HepG2 (cell line): ENCODE measurements around the gene HBA1. TPM values are rescaled to one million over a fixed set of nuclear protein-coding genes. Genes with fewer than 3 reads are reported as not detected.

Experiments used
- BATF2 ChIP-seq: sonication (generic); formaldehyde crosslinking; IDR thresholded peaks from 2 replicates; pipeline ENCODE4 v1.8.0; 2022; ENCODE audit warnings: mild to moderate bottlenecking, missing genetic modification reagents, moderate library complexity
- DR1 ChIP-seq: sonication (generic); formaldehyde crosslinking; IDR thresholded peaks from 2 replicates; pipeline ENCODE4 v1.8.0; 2021; ENCODE audit warnings: mild to moderate bottlenecking, missing genetic modification reagents, inconsistent platforms
- FIP1L1 ChIP-seq: fragments of 200-400 bp; formaldehyde crosslinking; IDR thresholded peaks from 2 replicates; pipeline ENCODE4 v1.6.1; 2018; ENCODE audit warnings: low read depth, mild to moderate bottlenecking, low read length, moderate library complexity, borderline replicate concordance; ENCODE audit not compliant: insufficient read depth
- IKZF1 ChIP-seq: fragments of 450-650 bp; IDR thresholded peaks from 2 replicates; pipeline ENCODE4 v1.7.1; 2016
- KLF11 ChIP-seq: IDR thresholded peaks from 2 replicates; pipeline ENCODE4 v1.6.1; 2016; ENCODE audit warnings: missing compliant biosample characterization
- MLXIP ChIP-seq: sonication (generic); formaldehyde crosslinking; IDR thresholded peaks from 2 replicates; pipeline ENCODE4 v1.9.0; 2021; ENCODE audit warnings: missing genetic modification reagents, borderline replicate concordance
- NFRKB ChIP-seq: fragments of 450-650 bp; IDR thresholded peaks from 2 replicates; pipeline ENCODE4 v1.6.1; 2017
- PATZ1 ChIP-seq: sonication (generic); formaldehyde crosslinking; IDR thresholded peaks from 2 replicates; pipeline ENCODE4 v1.4.0; 2020; ENCODE audit warnings: missing genetic modification reagents
- RAD21 ChIP-seq: fragments of 450-650 bp; formaldehyde crosslinking; IDR thresholded peaks from 2 replicates; pipeline ENCODE4 v1.5.0; 2020; ENCODE audit warnings: mild to moderate bottlenecking
- SMYD3 ChIP-seq: sonication (generic); formaldehyde crosslinking; IDR thresholded peaks from 2 replicates; pipeline ENCODE4 v1.8.1; 2023; ENCODE audit warnings: mild to moderate bottlenecking, missing genetic modification reagents
- SOX6 ChIP-seq, 2 experiments: fragments of 450-650 bp in 1 of 2; sonication (generic) in 1 of 2; formaldehyde crosslinking in 1 of 2; IDR thresholded peaks; 2 replicates each; pipeline versions ENCODE4 v1.4.0 to v1.6.1; 2017 to 2020; ENCODE audit warnings: antibody characterized with exemption in 1 of 2, mild to moderate bottlenecking in 1 of 2, missing genetic modification reagents in 1 of 2
- SP2 ChIP-seq: sonication (generic); formaldehyde crosslinking; IDR thresholded peaks from 2 replicates; pipeline ENCODE4 v1.5.1; 2020; ENCODE audit warnings: mild to moderate bottlenecking, missing genetic modification reagents
- ZNF232 ChIP-seq: sonication (generic); formaldehyde crosslinking; IDR thresholded peaks from 2 replicates; pipeline ENCODE4 v1.4.0; 2020; ENCODE audit warnings: missing genetic modification reagents, borderline replicate concordance
- ZNF326 ChIP-seq: sonication (generic); formaldehyde crosslinking; IDR thresholded peaks from 2 replicates; pipeline ENCODE4 v1.4.0; 2020; ENCODE audit warnings: missing genetic modification reagents, borderline replicate concordance
- ZNF597 ChIP-seq: sonication (generic); formaldehyde crosslinking; IDR thresholded peaks from 2 replicates; pipeline ENCODE4 v1.5.0; 2020; ENCODE audit warnings: missing genetic modification reagents
- ZNF691 ChIP-seq: sonication (generic); formaldehyde crosslinking; IDR thresholded peaks from 2 replicates; pipeline ENCODE4 v1.4.0; 2020; ENCODE audit warnings: missing genetic modification reagents, low read depth, mild to moderate bottlenecking, borderline replicate concordance
- ZNF746 ChIP-seq: sonication (generic); formaldehyde crosslinking; IDR thresholded peaks from 2 replicates; pipeline ENCODE4 v1.8.0; 2022; ENCODE audit warnings: mild to moderate bottlenecking, missing genetic modification reagents
- ZNF776 ChIP-seq: sonication (generic); formaldehyde crosslinking; IDR thresholded peaks from 2 replicates; pipeline ENCODE4 v1.4.0; 2020; ENCODE audit warnings: mild to moderate bottlenecking, missing genetic modification reagents
- ZSCAN21 ChIP-seq: sonication (generic); formaldehyde crosslinking; IDR thresholded peaks from 2 replicates; pipeline ENCODE4 v1.8.0; 2022; ENCODE audit warnings: mild to moderate bottlenecking, missing genetic modification reagents, moderate library complexity, borderline replicate concordance
- polyA plus RNA-seq, 8 experiments: library from polyadenylated mRNA; depleted of rRNA in 3 of 8; stranded (reverse) in 7 of 8; unstranded in 1 of 8; fragments of >200 nt; fragmentation: Illumina TruSeq in 4 of 8; extraction: Trizol in 4 of 8; gene quantifications; 2 replicates each; pipeline versions ENCODE4 v1.2.1 to v1.2.3, GENCODE V29; 2011 to 2016; ENCODE audit warnings: low read depth in 4 of 8, missing spikeins in 1 of 8, mixed read lengths in 1 of 8; ENCODE audit not compliant: insufficient read depth in 1 of 8
- total RNA-seq, 5 experiments: library from RNA; depleted of rRNA; stranded (reverse); fragments of >200 nt; fragmentation: Illumina TruSeq; extraction: Trizol; gene quantifications; 2 replicates each; pipeline ENCODE4 v1.2.3, GENCODE V29; 2016; ENCODE audit warnings: low read depth in 1 of 5

Gene HBA1
- total and polyA plus RNA-seq, 2 of the 13 experiments (the other 11 are each of a cell fraction or from before 2014, with no cell fraction given): 0.59 TPM; not detected in 1

- peak; percentile 99 for TF ChIP-seq ZNF691 (CRISPR knock-in tag)
- peak; percentile 78; the same call in 1 of the 2 replicates for TF ChIP-seq KLF11 (CRISPR knock-in tag)
- peak; percentile 96 for TF ChIP-seq ZNF746
- TF ChIP-seq MLXIP (CRISPR knock-in tag): peak; percentile 92; the same call in 1 of the 2 replicates
- peak; percentile 100 for TF ChIP-seq BATF2 (CRISPR knock-in tag)
- no peak for TF ChIP-seq IKZF1
- peak; percentile 81 for TF ChIP-seq DR1
- no peak for TF ChIP-seq SOX6 (IDR thresholded peaks at IDR 0.05)
- peak; percentile 64 for TF ChIP-seq SOX6 (CRISPR knock-in tag; IDR thresholded peaks at IDR 0.05)
- TF ChIP-seq SMYD3 (CRISPR knock-in tag): peak; percentile 98
- TF ChIP-seq ZNF597 (CRISPR knock-in tag): no peak
- peak; percentile 100 for TF ChIP-seq ZNF776 (CRISPR knock-in tag)
- peak; percentile 99 for TF ChIP-seq ZSCAN21
- TF ChIP-seq RAD21: peak; percentile 95; the same call in 1 of the 2 replicates
- TF ChIP-seq SP2: 0 out of 2 replicates have a peak, but pooled peaks have one; percentile 14
- no peak for TF ChIP-seq NFRKB
- no peak for TF ChIP-seq ZNF326 (CRISPR knock-in tag)
- TF ChIP-seq ZNF232 (CRISPR knock-in tag): peak; percentile 96
- peak; percentile 91 for TF ChIP-seq PATZ1 (CRISPR knock-in tag)
- TF ChIP-seq FIP1L1: no peak
Measured at GRCh38 chr16:180681-181564, 4.4 kb downstream of the HBA1 start (continued).
